Measurements from ENCODE around the gene MSMO1. TPM values are rescaled to one million over a fixed set of nuclear protein-coding genes. Genes with fewer than 3 reads are reported as not detected.

Gene MSMO1
- total and polyA plus RNA-seq, 2 of the 8 experiments (the other 6 are each of a cell fraction or from before 2014, with no cell fraction given): 79.8 to 109 TPM

DNA sequence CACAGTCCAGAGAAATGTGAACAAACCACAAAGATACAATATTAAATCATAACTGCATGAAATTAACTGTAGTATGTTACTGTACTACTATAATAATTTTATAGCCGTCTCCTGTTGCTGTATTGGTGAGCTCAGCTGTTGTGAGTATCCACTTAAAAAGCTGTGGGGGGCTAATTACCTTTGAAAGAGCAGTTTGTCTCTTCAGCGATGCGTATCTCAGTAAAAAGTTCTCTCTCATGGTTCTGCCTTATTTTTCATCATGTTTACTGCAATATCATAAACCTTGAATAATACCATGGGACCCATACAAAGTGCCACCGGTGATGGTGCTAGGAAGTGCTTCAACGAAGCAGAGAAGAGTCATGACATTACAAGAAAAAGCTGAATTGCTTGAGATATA, 8.4 kb upstream of the MSMO1 start:
- Histone ChIP-seq H3K27me3 (replicated peaks in 1 of 4; ENCODE audit: control insufficient read depth in 3 of 4, extremely low read depth in 1 of 4, insufficient read depth in 3 of 4, low read length in 3 of 4) (no peaks in the 10 kb centered on the region), H3K79me2 (ENCODE audit: control insufficient read depth in 1 of 2, insufficient read depth in 2 of 2, low read length in 2 of 2) (no peaks in the 10 kb centered on the region), H4K20me1 (replicated peaks in 1 of 2; ENCODE audit: control insufficient read depth in 1 of 2, insufficient read depth in 2 of 2, low read length in 2 of 2) (no peaks in the 10 kb centered on the region), H2BK12ac (ENCODE audit: low read depth, low read length) (no peak overlapping the region), H3K4ac (replicated peaks; ENCODE audit: insufficient read length, low read depth, low read length) (no peak overlapping the region), H3K18ac (ENCODE audit: extremely low read depth, low read length) (no peak overlapping the region), H4K8ac (ENCODE audit: extremely low read depth, insufficient read depth, low read length) (no peak overlapping the region), H3K14ac (ENCODE audit: insufficient read length) (no peak overlapping the region), H3K56ac (replicated peaks; ENCODE audit: insufficient read length, low read depth, low read length) (no peak overlapping the region), H2BK120ac (replicated peaks; ENCODE audit: low read depth, low read length) (no peak overlapping the region), H3K9me3 (ENCODE audit: insufficient read depth in 2 of 2, low read depth in 1 of 2, low read length in 1 of 2) (no peaks in the 10 kb centered on the region), H2AK5ac (ENCODE audit: low read depth, low read length) (no peak overlapping the region), H3K23ac (ENCODE audit: insufficient read length) (no peak overlapping the region), H2BK20ac (ENCODE audit: low read length) (no peak overlapping the region), H3K79me1 (ENCODE audit: low read depth, low read length) (no peaks in the 10 kb centered on the region), H3K9ac (replicated peaks in 1 of 4; ENCODE audit: extremely low read depth in 1 of 4, low read depth in 3 of 4, low read length in 3 of 4) (no peak overlapping the region), H2BK5ac (ENCODE audit: low read depth, low read length) (no peak overlapping the region), H3K4me2 (ENCODE audit: insufficient read depth in 1 of 2, low read depth in 2 of 2, low read length in 2 of 2) (no peak overlapping the region), H2AFZ (ENCODE audit: low read length) (no peak overlapping the region), H3K27ac (ENCODE audit: low read depth, low read length) (no peak overlapping the region), H2BK15ac (ENCODE audit: low read length) (no peak overlapping the region), H4K5ac (ENCODE audit: insufficient read length, low read depth, low read length) (no peak overlapping the region), H3K4me1 (replicated peaks in 1 of 4; ENCODE audit: control insufficient read depth in 3 of 4, insufficient read depth in 4 of 4, low read length in 3 of 4) (no peaks in the 10 kb centered on the region), H3K4me3 (ENCODE audit: extremely low read depth in 1 of 4, insufficient read depth in 2 of 4, low read depth in 3 of 4, low read length in 4 of 4) (no peak overlapping the region), H3K23me2 (ENCODE audit: low read depth, low read length) (no peaks in the 10 kb centered on the region), H4K91ac (replicated peaks; ENCODE audit: insufficient read length, low read length) (no peak overlapping the region), H3K36me3 (ENCODE audit: control insufficient read depth in 2 of 4, insufficient read depth in 4 of 4, low read length in 3 of 4) (no peaks in the 10 kb centered on the region; a peak in 1 of 8 replicates)
- CTCF ChIA-PET (ENCODE audit: partially characterized antibody): interaction anchor here (1.0 to 1.3 kb wide), 3 partner anchors 9 to 188 kb away, joined by 3 read pairs; no protein-coding TSS in a partner anchor
- TF ChIP-seq MAFK (IDR thresholded peaks at IDR 0.05; ENCODE audit: low read depth, low read length): no peak
- TF ChIP-seq GTF2F1 (IDR thresholded peaks at IDR 0.05; ENCODE audit: borderline replicate concordance, low read depth, low read length): no peak
- TF ChIP-seq KDM4A (IDR thresholded peaks at IDR 0.05; ENCODE audit: low read depth, low read length, severe bottlenecking): no peak
- TF ChIP-seq CEBPB (IDR thresholded peaks at IDR 0.05; ENCODE audit: low read depth, low read length): no peak
- TF ChIP-seq SUZ12 (IDR thresholded peaks at IDR 0.05; ENCODE audit: low read length): no peak
- no peak for TF ChIP-seq SP2 (IDR thresholded peaks at IDR 0.05; ENCODE audit: low read length)
- DNase-seq (ENCODE audit: low read depth in 1 of 2, low spot score in 2 of 2): no peak
- WGBS, 2 experiments (ENCODE audit: extremely low coverage in 1 of 2, insufficient coverage in 1 of 2, insufficient read length in 1 of 2, insufficient replicate concordance in 2 of 2, low coverage in 1 of 2, low lambda C conversion rate in 2 of 2, missing lambda C conversion rate in 1 of 2): 90% methylated on average over 5 of the region's 5 CpGs; no CpG with 5 or more reads in 1 of the 2 experiments
- FAIRE-seq: no peak
- POLR2A ChIA-PET (ENCODE audit: partially characterized antibody): interaction anchor here (1.2 kb wide), 1 partner anchor 8 kb away, joined by 4 read pairs; the partner anchor contains the start of gene MSMO1
